Fibroblast of lung (primary cell): ENCODE results near the gene CPNE6.

Experiments
- EZH2 ChIP-seq: IDR thresholded peaks from 2 replicates; pipeline ENCODE4 v1.5.1; 2012; ENCODE audit warnings: low read length, control low read depth, mild to moderate bottlenecking; ENCODE audit errors: missing control alignments
- TF ChIP-seq, protein P1 (sequence below), 2 donors: IDR thresholded peaks in 1 of 2; conservative IDR thresholded peaks in 1 of 2; 1 replicate in 1 of 2; 2 replicates in 1 of 2; pipeline ENCODE4 v1.5.1; 2011 to 2012; ENCODE audit warnings: low read length in 2 of 2, control low read depth in 1 of 2, inconsistent platforms in 1 of 2, low read depth in 1 of 2, mild to moderate bottlenecking in 1 of 2

DNA sequence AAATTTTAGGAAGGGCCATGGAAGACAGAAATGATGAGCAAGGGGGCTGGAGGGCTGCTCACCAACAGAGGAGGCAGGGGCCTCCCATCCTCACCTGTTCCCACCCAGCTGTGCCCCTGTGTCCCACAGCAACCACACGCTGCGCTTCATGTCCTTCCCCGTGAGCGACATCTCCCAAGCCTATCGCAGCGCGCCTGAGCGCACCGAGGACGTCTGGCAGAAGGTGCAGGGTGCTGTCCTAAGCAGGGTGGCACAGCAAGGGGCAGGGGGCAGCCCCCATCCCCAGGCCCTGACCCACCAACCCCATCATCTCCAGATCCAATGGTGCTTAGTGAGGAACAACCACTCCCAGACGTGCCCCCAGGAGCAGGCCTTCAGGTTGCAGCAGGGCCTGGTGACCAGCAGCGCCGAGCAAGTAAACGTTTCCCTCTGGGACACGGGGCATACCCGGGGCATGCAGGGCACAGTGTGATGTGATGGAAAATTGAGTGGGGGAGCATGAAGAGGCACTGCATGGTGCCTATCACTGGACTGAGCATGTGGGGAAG, 11.4 kb upstream of the CPNE6 start:
- TF ChIP-seq, protein P1, sequence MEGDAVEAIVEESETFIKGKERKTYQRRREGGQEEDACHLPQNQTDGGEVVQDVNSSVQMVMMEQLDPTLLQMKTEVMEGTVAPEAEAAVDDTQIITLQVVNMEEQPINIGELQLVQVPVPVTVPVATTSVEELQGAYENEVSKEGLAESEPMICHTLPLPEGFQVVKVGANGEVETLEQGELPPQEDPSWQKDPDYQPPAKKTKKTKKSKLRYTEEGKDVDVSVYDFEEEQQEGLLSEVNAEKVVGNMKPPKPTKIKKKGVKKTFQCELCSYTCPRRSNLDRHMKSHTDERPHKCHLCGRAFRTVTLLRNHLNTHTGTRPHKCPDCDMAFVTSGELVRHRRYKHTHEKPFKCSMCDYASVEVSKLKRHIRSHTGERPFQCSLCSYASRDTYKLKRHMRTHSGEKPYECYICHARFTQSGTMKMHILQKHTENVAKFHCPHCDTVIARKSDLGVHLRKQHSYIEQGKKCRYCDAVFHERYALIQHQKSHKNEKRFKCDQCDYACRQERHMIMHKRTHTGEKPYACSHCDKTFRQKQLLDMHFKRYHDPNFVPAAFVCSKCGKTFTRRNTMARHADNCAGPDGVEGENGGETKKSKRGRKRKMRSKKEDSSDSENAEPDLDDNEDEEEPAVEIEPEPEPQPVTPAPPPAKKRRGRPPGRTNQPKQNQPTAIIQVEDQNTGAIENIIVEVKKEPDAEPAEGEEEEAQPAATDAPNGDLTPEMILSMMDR (conservative IDR thresholded peaks at IDR 0.05 in 1 of 2, IDR thresholded peaks at IDR 0.05 in 1 of 2; ENCODE audit: low read depth in 1 of 2, low read length in 2 of 2), result no peak
- no peak for TF ChIP-seq EZH2
